Esophagus (tissue), 2 donors: Measurements from ENCODE around the gene UGT1A9. TPM values are rescaled to one million over a fixed set of nuclear protein-coding genes. Genes with fewer than 3 reads are reported as not detected.
"Not testable (repeated sequence)": the region's sequence is repeated elsewhere in the genome, so short reads cannot be mapped to it uniquely, and the experiment has no call there.

Experiments used
- H3K27ac ChIP-seq, 2 donors: one replicate each; pipeline ENCODE4 v1.5.1; 2013; ENCODE audit warnings: low read depth in 2 of 2, mild to moderate bottlenecking in 2 of 2, inconsistent platforms in 1 of 2, low read length in 1 of 2, moderate library complexity in 1 of 2
- H3K27me3 ChIP-seq, 2 donors: one replicate each; pipeline ENCODE4 v1.6.1; 2013; ENCODE audit warnings: low read length in 2 of 2, control low read depth in 1 of 2, mild to moderate bottlenecking in 1 of 2; ENCODE audit not compliant: insufficient read depth in 2 of 2, control insufficient read depth in 1 of 2
- H3K36me3 ChIP-seq, 2 donors: one replicate each; pipeline ENCODE4 v1.6.1; 2013; ENCODE audit warnings: low read length in 1 of 2; ENCODE audit not compliant: control insufficient read depth in 2 of 2, insufficient read depth in 2 of 2
- H3K4me1 ChIP-seq, 2 donors: one replicate each; pipeline ENCODE4 v1.6.1; 2013; ENCODE audit warnings: low read length in 1 of 2; ENCODE audit not compliant: control insufficient read depth in 2 of 2, insufficient read depth in 2 of 2
- H3K4me3 ChIP-seq, 2 donors: one replicate each; pipeline ENCODE4 v1.5.1; 2013; ENCODE audit warnings: low read length in 2 of 2, mild to moderate bottlenecking in 2 of 2, low read depth in 1 of 2, moderate library complexity in 1 of 2
- H3K9me3 ChIP-seq, 2 donors: one replicate each; pipeline ENCODE4 v1.6.1; 2013; ENCODE audit warnings: mild to moderate bottlenecking in 2 of 2, low read depth in 1 of 2, low read length in 1 of 2, moderate library complexity in 1 of 2; ENCODE audit not compliant: control insufficient read depth in 2 of 2, insufficient read depth in 1 of 2
- WGBS, 2 donors: extraction: QIAGEN DNeasy Blood & Tissue Kit; methylation state at CpG; one replicate each; pipeline ENCODE4 v1.1.7; 2013; 5-methylcytosine and 5-hydroxymethylcytosine counted together
- polyA plus RNA-seq, 2 donors: library from polyadenylated mRNA; stranded (reverse); fragments of 200-250 nt; gene quantifications; one replicate each; pipeline ENCODE4 v1.2.3, GENCODE V29; 2013
- donor health status: healthy with polysubstance abuse.
- donor health status: Bipolar disorder and iron deficiency.

Gene UGT1A9
- polyA plus RNA-seq, 2 donors: 0.01 to 0.31 TPM

DNA sequence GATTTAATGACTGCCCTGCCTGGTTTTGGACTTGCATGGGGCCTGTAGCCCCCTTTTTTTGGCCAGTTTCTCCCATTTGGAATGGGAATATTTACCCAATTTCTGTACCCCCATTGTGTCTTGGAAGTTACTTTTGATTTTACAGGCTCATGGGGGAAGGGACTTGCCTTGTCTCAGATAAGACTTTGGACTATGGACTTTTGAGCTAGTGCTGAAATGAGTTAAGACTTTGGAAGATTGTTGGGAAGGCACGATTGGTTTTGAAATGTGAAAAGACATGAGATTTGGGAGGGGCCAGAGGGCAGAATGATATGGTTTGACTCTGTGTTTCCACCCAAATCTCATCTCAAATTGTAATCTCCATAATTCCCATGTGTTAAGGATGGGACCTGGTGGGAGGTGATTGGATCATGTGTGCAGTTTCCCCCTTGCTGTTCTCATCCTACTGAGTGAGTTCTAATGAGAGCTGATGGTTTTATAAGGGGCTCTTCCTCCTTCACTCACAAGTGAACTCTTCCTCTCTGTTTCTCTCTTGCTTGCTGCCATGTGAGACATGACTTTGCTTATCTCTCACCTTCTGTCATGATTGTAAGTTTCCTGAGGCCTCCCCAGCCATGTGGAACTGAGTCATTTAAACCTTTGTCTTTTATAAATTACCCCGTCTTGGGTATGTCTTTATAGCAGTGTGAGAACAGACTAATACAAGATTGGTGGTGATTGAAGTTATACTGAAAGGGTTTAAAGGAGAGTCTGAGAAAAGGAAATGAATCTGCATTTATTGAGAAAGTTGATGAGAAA is 79.7 kb downstream of the UGT1A9 start:
- H3K4me3 ChIP-seq, H3K4me1 ChIP-seq, H3K27ac ChIP-seq, H3K9me3 ChIP-seq, H3K36me3 ChIP-seq, H3K27me3 ChIP-seq: not testable (repeated sequence)
- WGBS, 2 donors: 60 to 78% methylated on average over 2 of the region's 2 CpGs

- no peaks in the 10 kb centered on the region for H3K27me3 ChIP-seq
- H3K27ac ChIP-seq: no peak overlapping the region
- peaks cover 0 to 7% of the 10 kb centered on the region in 2 donors for H3K9me3 ChIP-seq
- H3K4me1 ChIP-seq: no peaks in the 10 kb centered on the region
- H3K4me3 ChIP-seq: no peak overlapping the region
- H3K36me3 ChIP-seq: no peaks in the 10 kb centered on the region
- 91 to 95% methylated on average over 41 to 44 of the region's 44 CpGs for WGBS, 2 donors
These were observed 83.3 kb downstream of the UGT1A9 start for GRCh38 chr2:233754872-233755611.

DNA sequence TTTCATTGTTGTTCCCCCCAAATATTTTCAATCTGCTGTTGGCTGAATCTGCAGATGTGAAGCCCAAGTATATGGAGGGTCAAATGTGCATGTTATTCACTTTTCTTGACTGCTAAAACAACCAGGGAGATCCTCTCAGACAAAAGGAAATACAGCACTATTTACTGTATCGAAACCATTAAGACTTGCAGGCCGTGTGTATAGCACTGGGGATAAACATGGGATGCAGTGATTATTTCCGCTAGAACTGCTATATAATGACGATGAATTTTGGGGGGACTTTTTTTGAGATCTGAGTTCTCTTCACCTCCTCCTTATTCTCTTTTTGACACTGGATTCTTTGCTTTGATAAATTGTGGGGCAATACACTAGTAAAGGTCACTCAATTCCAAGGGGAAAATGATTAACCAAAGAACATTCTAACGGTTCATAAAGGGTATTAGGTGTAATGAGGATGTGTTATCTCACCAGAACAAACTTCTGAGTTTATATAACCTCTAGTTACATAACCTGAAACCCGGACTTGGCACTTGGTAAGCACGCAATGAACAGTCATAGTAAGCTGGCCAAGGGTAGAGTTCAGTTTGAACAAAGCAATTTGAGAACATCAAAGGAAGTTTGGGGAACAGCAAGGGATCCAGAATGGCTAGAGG is 84.9 kb downstream of the UGT1A9 start:
- no peaks in the 10 kb centered on the region for H3K9me3 ChIP-seq
- H3K4me3 ChIP-seq: no peak overlapping the region
- H3K4me1 ChIP-seq: peaks cover 1 to 2% of the 10 kb centered on the region in 2 donors
- WGBS, 2 donors: 57 to 63% methylated on average over 7 of the region's 7 CpGs
- H3K27ac ChIP-seq: no peak overlapping the region
- no peaks in the 10 kb centered on the region for H3K36me3 ChIP-seq
- H3K27me3 ChIP-seq: no peaks in the 10 kb centered on the region

GRCh38 chr2:233758141-233758540 is 86.4 kb downstream of the UGT1A9 start:
- no peaks in the 10 kb centered on the region for H3K36me3 ChIP-seq
- H3K27me3 ChIP-seq: no peaks in the 10 kb centered on the region
- no peaks in the 10 kb centered on the region for H3K9me3 ChIP-seq
- no peak overlapping the region for H3K27ac ChIP-seq
- no peak overlapping the region for H3K4me3 ChIP-seq
- peaks cover 1 to 2% of the 10 kb centered on the region in 2 donors for H3K4me1 ChIP-seq

DNA sequence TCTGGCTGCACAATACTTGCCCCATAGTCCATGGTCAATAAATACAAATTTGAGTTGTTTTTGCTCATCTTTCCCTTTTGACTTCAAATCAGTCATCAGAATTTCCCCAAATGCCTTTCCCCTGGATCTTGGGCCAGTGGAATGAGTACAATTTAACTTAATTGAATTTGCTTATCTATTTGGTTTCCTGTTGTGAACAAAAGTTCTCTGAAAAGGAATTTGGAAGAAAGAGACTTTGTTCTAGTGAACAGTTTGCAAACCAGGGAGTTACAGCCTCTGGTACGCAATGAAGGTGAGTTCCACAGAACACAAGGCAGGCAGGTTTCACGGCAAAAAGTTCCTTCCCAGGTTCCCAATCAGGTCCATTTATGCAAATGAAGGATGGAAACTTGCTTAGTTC is 87.2 kb downstream of the UGT1A9 start:
- Histone ChIP-seq H3K27ac (no peak overlapping the region), H3K36me3 (no peaks in the 10 kb centered on the region), H3K4me1 (peaks cover 1 to 2% of the 10 kb centered on the region in 2 donors), H3K9me3 (no peaks in the 10 kb centered on the region), H3K4me3 (no peak overlapping the region), H3K27me3 (no peaks in the 10 kb centered on the region)
- WGBS, 2 donors: 81 to 91% methylated on average over 2 of the region's 2 CpGs

DNA sequence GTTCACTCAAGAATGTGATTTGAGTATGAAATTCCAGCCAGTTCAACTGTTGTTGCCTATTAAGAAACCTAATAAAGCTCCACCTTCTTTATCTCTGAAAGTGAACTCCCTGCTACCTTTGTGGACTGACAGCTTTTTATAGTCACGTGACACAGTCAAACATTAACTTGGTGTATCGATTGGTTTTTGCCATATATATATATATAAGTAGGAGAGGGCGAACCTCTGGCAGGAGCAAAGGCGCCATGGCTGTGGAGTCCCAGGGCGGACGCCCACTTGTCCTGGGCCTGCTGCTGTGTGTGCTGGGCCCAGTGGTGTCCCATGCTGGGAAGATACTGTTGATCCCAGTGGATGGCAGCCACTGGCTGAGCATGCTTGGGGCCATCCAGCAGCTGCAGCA is 88.3 kb downstream of the UGT1A9 start, which contains the start of gene UGT1A1:
Gene UGT1A1, plus strand, starts transcription at position 228 of the 400 bp plus-strand sequence. Its CDS starts 18 bp downstream, at position 246.
- H3K4me1 ChIP-seq: peaks cover 1 to 2% of the 10 kb centered on the region in 2 donors
- H3K27ac ChIP-seq: peak within 1 kb of the TSS in 1 of 2 donors; percentile 13
- no peak within 1 kb of the TSS for H3K4me3 ChIP-seq
- whole genome bisulfite sequencing, 2 donors: 75 to 97% methylated on average over 6 of the region's 6 CpGs
- H3K36me3 ChIP-seq: no peaks in the 10 kb centered on the region
- no peaks in the 10 kb centered on the region for H3K27me3 ChIP-seq
- H3K9me3 ChIP-seq: no peaks in the 10 kb centered on the region

DNA sequence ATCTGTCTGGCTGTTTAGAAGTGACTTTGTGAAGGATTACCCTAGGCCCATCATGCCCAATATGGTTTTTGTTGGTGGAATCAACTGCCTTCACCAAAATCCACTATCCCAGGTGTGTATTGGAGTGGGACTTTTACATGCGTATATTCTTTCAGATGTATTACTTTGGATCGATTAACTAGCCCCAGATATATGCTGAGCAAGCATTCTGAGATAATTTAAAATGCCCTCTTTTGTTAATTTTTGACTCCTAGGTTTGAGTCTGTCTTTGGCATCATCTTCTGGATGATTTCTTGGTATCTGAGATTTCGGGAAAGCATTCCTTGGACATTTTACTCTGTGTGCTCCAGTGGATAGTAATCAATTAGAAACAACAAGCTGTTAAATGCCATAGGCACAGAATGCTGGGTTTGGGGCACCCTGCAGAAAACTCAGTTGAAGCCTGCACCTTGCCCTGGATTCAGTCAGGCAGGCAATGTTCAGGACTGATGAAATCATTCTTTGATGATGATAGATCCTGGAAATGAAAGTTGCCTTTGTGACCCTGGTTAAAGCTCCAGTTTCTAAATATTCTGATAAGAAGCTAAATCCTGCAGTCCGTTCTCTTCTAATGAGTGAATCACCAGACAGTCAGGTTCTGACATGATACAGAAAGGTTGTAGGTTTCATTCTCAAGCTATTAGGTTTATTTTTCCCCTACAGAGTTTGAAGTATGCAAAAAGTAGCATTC is 89.5 kb downstream of the UGT1A9 start:
- H3K4me3 ChIP-seq: no peak overlapping the region
- 61 to 70% methylated on average over 4 of the region's 4 CpGs for WGBS, 2 donors
- H3K9me3 ChIP-seq: no peaks in the 10 kb centered on the region
- H3K27me3 ChIP-seq: no peaks in the 10 kb centered on the region
- H3K36me3 ChIP-seq: no peaks in the 10 kb centered on the region
- peaks cover 1 to 2% of the 10 kb centered on the region in 2 donors for H3K4me1 ChIP-seq
- H3K27ac ChIP-seq: no peak overlapping the region

DNA sequence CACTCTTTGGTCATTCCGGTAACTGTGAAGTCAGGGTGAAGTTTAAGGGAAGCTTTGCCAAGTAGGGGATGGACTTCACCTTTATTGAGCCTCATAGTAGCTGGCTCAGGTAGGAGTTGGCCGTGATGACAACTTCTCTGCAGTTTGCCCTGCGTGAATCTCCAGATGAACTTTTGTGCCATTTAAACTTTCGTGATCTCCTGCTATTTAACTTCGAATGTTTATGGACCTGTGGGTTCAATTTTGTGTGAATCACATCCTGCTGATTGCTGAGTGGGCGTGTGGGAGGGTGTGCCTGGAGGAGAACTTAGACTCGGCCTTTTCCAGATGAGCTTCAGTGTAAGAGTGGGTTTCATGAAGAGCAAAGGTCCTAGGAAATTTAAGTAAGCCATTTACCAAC is 92.6 kb downstream of the UGT1A9 start:
- peaks cover 0 to 2% of the 10 kb centered on the region in 2 donors for H3K36me3 ChIP-seq
- no peaks in the 10 kb centered on the region for H3K27me3 ChIP-seq
- H3K4me1 ChIP-seq: peaks cover 1 to 2% of the 10 kb centered on the region in 2 donors
- 57 to 60% methylated on average over 7 of the region's 7 CpGs for WGBS, 2 donors
- H3K27ac ChIP-seq: no peak overlapping the region
- H3K9me3 ChIP-seq: no peaks in the 10 kb centered on the region
- H3K4me3 ChIP-seq: no peak overlapping the region

DNA sequence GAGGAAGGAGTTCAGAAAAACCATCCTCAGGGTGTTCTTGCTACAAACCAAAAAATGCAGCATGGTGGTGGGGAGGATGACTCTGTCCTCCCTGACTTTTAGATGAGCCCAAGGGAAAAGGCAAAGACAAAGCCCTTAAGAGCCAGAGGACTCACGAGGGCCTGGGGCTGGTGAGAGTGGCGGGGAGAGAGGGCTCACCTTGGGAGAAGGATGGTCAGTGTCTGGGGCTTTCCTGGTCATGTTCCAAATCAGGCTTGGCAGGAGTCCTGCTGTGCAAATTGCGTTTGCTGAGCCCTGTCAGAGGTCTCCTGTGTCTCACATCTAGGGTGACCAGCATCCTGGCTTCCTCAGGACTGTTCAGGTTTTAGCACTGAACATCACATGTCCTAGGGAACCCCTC is 93.1 kb downstream of the UGT1A9 start:
- Histone ChIP-seq H3K27ac (no peak overlapping the region), H3K9me3 (no peaks in the 10 kb centered on the region), H3K36me3 (peaks cover 0 to 5% of the 10 kb centered on the region in 2 donors), H3K4me1 (peaks cover 1 to 2% of the 10 kb centered on the region in 2 donors), H3K4me3 (no peak overlapping the region), H3K27me3 (no peaks in the 10 kb centered on the region)
- WGBS, 2 donors: 58 to 68% methylated on average over 3 of the region's 3 CpGs
